ENCODE measurements around the gene LTBP3. TPM values are rescaled to one million over a fixed set of nuclear protein-coding genes. Genes with fewer than 3 reads are reported as not detected.

The LTBP3 gene
- total RNA-seq, 1 donor from 2014 or later: 80.3 TPM

- intact Hi-C loops (cut with micrococcal nuclease): no loop called here
- DNase-seq: no peak
- Histone ChIP-seq H3K27ac (replicated peaks) (peak overlapping the region; percentile 97), H3K4me3 (peak overlapping the region; percentile 86), H3K9me3 (replicated peaks) (no peaks in the 10 kb centered on the region), H3K36me3 (peaks cover 11% of the 10 kb centered on the region), H3K4me1 (peaks cover 91% of the 10 kb centered on the region), H3K27me3 (ENCODE audit: low read depth) (no peaks in the 10 kb centered on the region)
- no peak for TF ChIP-seq CTCF (IDR thresholded peaks at IDR 0.05; ENCODE audit: borderline replicate concordance)
Observed at GRCh38 chr11:65573391-65574079, 15.4 kb upstream of the LTBP3 start.

DNA sequence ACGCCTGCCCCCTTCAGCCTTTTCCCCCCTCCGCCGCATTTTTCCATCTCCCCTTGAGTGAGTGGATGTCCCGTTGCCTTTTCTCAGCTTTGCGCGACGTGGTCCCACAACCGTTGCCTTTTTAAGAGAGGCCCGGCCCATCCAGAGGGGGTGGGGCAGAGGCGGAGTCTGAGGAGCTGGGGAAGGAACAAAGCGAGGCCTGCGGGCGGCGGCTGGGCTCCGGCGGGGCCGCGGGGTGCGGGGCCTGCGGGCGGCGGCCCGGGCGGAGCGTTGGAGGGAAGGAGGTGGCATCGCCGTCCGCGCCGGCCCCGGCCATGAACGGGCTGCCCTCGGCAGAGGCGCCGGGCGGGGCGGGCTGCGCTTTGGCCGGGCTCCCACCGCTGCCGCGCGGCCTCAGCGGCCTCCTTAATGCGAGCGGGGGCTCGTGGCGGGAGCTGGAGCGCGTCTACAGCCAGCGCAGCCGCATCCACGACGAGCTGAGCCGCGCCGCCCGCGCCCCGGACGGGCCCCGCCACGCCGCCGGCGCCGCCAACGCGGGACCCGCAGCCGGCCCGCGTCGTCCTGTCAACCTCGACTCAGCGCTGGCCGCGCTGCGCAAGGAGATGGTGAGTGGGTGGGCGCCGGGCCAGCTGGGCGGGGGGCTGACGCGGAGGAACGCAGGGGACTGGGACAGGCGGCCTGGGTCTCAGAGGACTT, 14.3 kb upstream of the LTBP3 start, which contains the start of gene FAM89B:
FAM89B (plus strand) TSS at position 183 of the 696 bp plus-strand sequence; CDS start at position 315, 132 bp downstream.
- no peaks in the 10 kb centered on the region for H3K9me3 ChIP-seq (replicated peaks)

GRCh38 chr11:65571940-65572339, 13.8 kb upstream of the LTBP3 start:
- Histone ChIP-seq H3K27me3 (ENCODE audit: low read depth) (no peaks in the 10 kb centered on the region), H3K36me3 (peaks cover 11% of the 10 kb centered on the region), H3K4me3 (peak overlapping the region; percentile 86), H3K4me1 (peaks cover 86% of the 10 kb centered on the region), H3K9me3 (replicated peaks) (no peaks in the 10 kb centered on the region), H3K27ac (replicated peaks) (peak overlapping the region; percentile 97)
- intact Hi-C loops (cut with micrococcal nuclease): no loop called here
- no peak for DNase-seq
- TF ChIP-seq CTCF (IDR thresholded peaks at IDR 0.05; ENCODE audit: borderline replicate concordance): peak; percentile 23

More for the DNA sequence above, 14.3 kb upstream of the LTBP3 start, which contains the start of gene FAM89B:
- Histone ChIP-seq H3K27ac (replicated peaks) (peak within 1 kb of the TSS; percentile 97), H3K4me1 (peaks cover 91% of the 10 kb centered on the region), H3K27me3 (ENCODE audit: low read depth) (no peaks in the 10 kb centered on the region), H3K4me3 (peak within 1 kb of the TSS; percentile 86), H3K36me3 (peaks cover 11% of the 10 kb centered on the region)
- peak; percentile 95 for DNase-seq
- TF ChIP-seq CTCF (IDR thresholded peaks at IDR 0.05; ENCODE audit: borderline replicate concordance): no peak
- intact Hi-C loops (cut with micrococcal nuclease): no loop called here

GRCh38 chr11:65571420-65571819, 13.3 kb upstream of the LTBP3 start:
- intact Hi-C loops (cut with micrococcal nuclease): no loop called here
- H3K27ac ChIP-seq (replicated peaks): peak overlapping the region; percentile 97

More at GRCh38 chr11:65571420-65571819, 13.3 kb upstream of the LTBP3 start:
- DNase-seq: no peak
- H3K4me1 ChIP-seq: peaks cover 81% of the 10 kb centered on the region
- no peaks in the 10 kb centered on the region for H3K9me3 ChIP-seq (replicated peaks)
- peaks cover 11% of the 10 kb centered on the region for H3K36me3 ChIP-seq
- no peaks in the 10 kb centered on the region for H3K27me3 ChIP-seq (ENCODE audit: low read depth)
- peak overlapping the region; percentile 86 for H3K4me3 ChIP-seq
- no peak for TF ChIP-seq CTCF (IDR thresholded peaks at IDR 0.05; ENCODE audit: borderline replicate concordance)
